Right lobe of liver (tissue), 6 donors: ENCODE results near the gene NOC2L. TPM values are rescaled to one million over a fixed set of nuclear protein-coding genes. Genes with fewer than 3 reads are reported as not detected.
"Not testable (repeated sequence)": the region's sequence is repeated elsewhere in the genome, so short reads cannot be mapped to it uniquely, and the experiment has no call there.

ENCODE experiments used
- ATAC-seq, 4 donors: fragments of 200-7000 bp; cut with Tn5 transposase; one replicate each; pipeline ENCODE4 v1.9.1; 2020; ENCODE audit warnings: mild to moderate bottlenecking in 4 of 4, moderate library complexity in 4 of 4
- DNase-seq, 3 donors: peaks; one replicate each; pipeline ENCODE4 v3.0.0-alpha.2; 2020
- H3K27ac ChIP-seq, 3 donors: fragments of 200-600 bp; one replicate each; pipeline ENCODE4 v1.8.0; 2022
- H3K27me3 ChIP-seq, 2 donors: fragments of 200-600 bp; one replicate each; pipeline ENCODE4 v1.8.0; 2022
- H3K36me3 ChIP-seq, 4 donors: fragments of 200-600 bp; sonication (generic) in 1 of 4; one replicate each; pipeline versions ENCODE4 v1.5.1 to v1.8.0; 2017 to 2022; ENCODE audit warnings: control low read depth in 1 of 4
- H3K4me1 ChIP-seq, 4 donors: fragments of 200-600 bp; sonication (generic) in 1 of 4; one replicate each; pipeline versions ENCODE4 v1.5.1 to v1.8.0; 2017 to 2022; ENCODE audit warnings: control low read depth in 1 of 4
- H3K4me3 ChIP-seq, 3 donors: fragments of 200-600 bp; one replicate each; pipeline ENCODE4 v1.8.0; 2022
- H3K9me3 ChIP-seq, 4 donors: fragments of 200-600 bp; sonication (generic) in 1 of 4; one replicate each; pipeline versions ENCODE4 v1.5.1 to v1.8.0; 2017 to 2022; ENCODE audit warnings: control low read depth in 1 of 4
- CTCF ChIP-seq, 4 donors: fragments of 200-600 bp in 3 of 4; fragments of 450-650 bp in 1 of 4; IDR thresholded peaks; one replicate each; pipeline versions ENCODE4 v1.5.1 to v1.8.0; 2016 to 2022; ENCODE audit warnings: antibody characterized with exemption in 4 of 4, mild to moderate bottlenecking in 2 of 4
- POLR2A ChIP-seq: fragments of 450-650 bp; IDR thresholded peaks from one replicate; pipeline ENCODE4 v1.6.1; 2017; ENCODE audit warnings: antibody characterized with exemption, mild to moderate bottlenecking
- WGBS: methylation state at CpG from one replicate; pipeline ENCODE4 v1.1.6; 2018; ENCODE audit warnings: low coverage, low lambda C conversion rate; ENCODE audit not compliant: insufficient coverage; ENCODE audit errors: missing lambda C conversion rate; 5-methylcytosine and 5-hydroxymethylcytosine counted together
- intact Hi-C, 2 donors: fragments of 100-400 bp; cut with DNase I; formaldehyde crosslinking; loops; one replicate each; pipeline versions ENCODE4 v1.11.2 to v1.14.1; 2022
- total RNA-seq, 6 experiments: library from RNA; depleted of rRNA in 2 of 6; stranded (reverse); fragments of >200 nt in 2 of 6; fragmentation: NEBNext Ultra II Directional in 3 of 6; extraction: Animal tissue kit (Norgen Biotek cat#: 25700) in 3 of 6; gene quantifications; one replicate each; pipeline versions ENCODE4 v1.1.0 to v1.2.4, GENCODE V29; 2016 to 2023
- donor health status: DM: no; HTN: yes; CAD: no.
- donor health status: DM: no; HTN: no; CAD: no.
- donor health status: DM: no; HTN: no; CAD: no.
- donor health status: DM: no; HTN: yes; CAD: no.
- donor health status: DM: no; HTN: yes; CAD: no.

NOC2L gene
- total RNA-seq, 6 experiments from 2014 or later: 28.9 to 36.8 (median 30.2) TPM

- no peak for ATAC-seq
- Histone ChIP-seq H3K27me3 (peaks cover 6 to 14% of the 10 kb centered on the region in 2 donors), H3K9me3 (no peaks in the 10 kb centered on the region), H3K36me3 (no peaks in the 10 kb centered on the region), H3K4me3 (peak overlapping the region in 1 of 3 donors; percentile 37), H3K27ac (no peak overlapping the region), H3K4me1 (peaks cover 0 to 34% (median 0%) of the 10 kb centered on the region in 4 donors)
- 20% methylated on average over 1 of the region's 75 CpGs for WGBS
- no peak for TF ChIP-seq POLR2A
- no peak for TF ChIP-seq CTCF (IDR thresholded peaks at IDR 0.05)
- intact Hi-C loops: no loop called here
- DNase-seq: no peak
Measured at GRCh38 chr1:997993-998744, 39.1 kb upstream of the NOC2L start.

GRCh38 chr1:997713-997992, 38.6 kb upstream of the NOC2L start:
- H3K27me3 ChIP-seq: peaks cover 6 to 14% of the 10 kb centered on the region in 2 donors
- ATAC-seq (no peak), DNase-seq (peak in 1 of 3 donors; percentile 27)
- peaks cover 0 to 34% (median 0%) of the 10 kb centered on the region in 4 donors for H3K4me1 ChIP-seq
- no peaks in the 10 kb centered on the region for H3K9me3 ChIP-seq
- TF ChIP-seq POLR2A (no peak), CTCF (IDR thresholded peaks at IDR 0.05) (no peak)
- WGBS: no CpG with 5 or more reads among the region's 3 CpGs
- H3K4me3 ChIP-seq: no peak overlapping the region
- intact Hi-C loops: no loop called here
- no peaks in the 10 kb centered on the region for H3K36me3 ChIP-seq
- H3K27ac ChIP-seq: no peak overlapping the region

GRCh38 chr1:996851-997712, 38.0 kb upstream of the NOC2L start:
- intact Hi-C loops: no loop called here
- H3K27ac ChIP-seq: no peak overlapping the region
- WGBS: 35% methylated on average over 6 of the region's 24 CpGs
- DNase-seq: no peak
- ATAC-seq: no peak
- TF ChIP-seq CTCF (IDR thresholded peaks at IDR 0.05) (no peak), POLR2A (no peak)
- H3K4me1 ChIP-seq: peaks cover 0 to 34% (median 0%) of the 10 kb centered on the region in 4 donors
- no peaks in the 10 kb centered on the region for H3K36me3 ChIP-seq
- H3K9me3 ChIP-seq: no peaks in the 10 kb centered on the region
- H3K27me3 ChIP-seq: peaks cover 6 to 14% of the 10 kb centered on the region in 2 donors
- H3K4me3 ChIP-seq: no peak overlapping the region

GRCh38 chr1:995665-996633, 36.9 kb upstream of the NOC2L start:
- intact Hi-C loops: no loop called here
- ATAC-seq (no peak), DNase-seq (peak in 1 of 3 donors; percentile 46)
- TF ChIP-seq CTCF (IDR thresholded peaks at IDR 0.05): no peak
- TF ChIP-seq POLR2A: no peak
- Histone ChIP-seq H3K36me3 (no peaks in the 10 kb centered on the region), H3K27me3 (peaks cover 6 to 14% of the 10 kb centered on the region in 2 donors), H3K4me1 (peaks cover 0 to 26% (median 0%) of the 10 kb centered on the region in 4 donors), H3K4me3 (no peak overlapping the region), H3K27ac (no peak overlapping the region), H3K9me3 (no peaks in the 10 kb centered on the region)
- 18% methylated on average over 10 of the region's 30 CpGs for WGBS

- H3K36me3 ChIP-seq, DNase-seq, H3K27ac ChIP-seq, intact Hi-C loops, ATAC-seq, H3K4me3 ChIP-seq, H3K9me3 ChIP-seq: not testable (repeated sequence)
- 92% methylated on average over 4 of the region's 6 CpGs for WGBS
- H3K4me1 ChIP-seq: peaks cover 0 to 12% (median 0%) of the 10 kb centered on the region in 4 donors
- H3K27me3 ChIP-seq: peaks cover 6 to 14% of the 10 kb centered on the region in 2 donors
Measured at GRCh38 chr1:994546-994945, 35.5 kb upstream of the NOC2L start.
